Neuronal stem cell (in vitro differentiated cells): Measurements from ENCODE around the gene ERCC6L2.

Experiments
- DNase-seq: peaks from one replicate; pipeline ENCODE4 v3.0.0-alpha.2; 2013; ENCODE audit warnings: low spot score
- H2AFZ ChIP-seq: one replicate; pipeline ENCODE4 v1.6.1; 2013; ENCODE audit warnings: mild to moderate bottlenecking, low read length, inconsistent platforms
- H2AK5ac ChIP-seq: 2 replicates; pipeline ENCODE4 v1.6.1; 2013; ENCODE audit warnings: low read depth, mild to moderate bottlenecking, inconsistent platforms, low read length, moderate library complexity, mixed read lengths
- H2BK120ac ChIP-seq: 2 replicates; pipeline ENCODE4 v1.6.1; 2013; ENCODE audit warnings: low read depth, mild to moderate bottlenecking, inconsistent platforms, low read length, moderate library complexity, mixed read lengths
- H2BK12ac ChIP-seq: one replicate; pipeline ENCODE4 v1.6.1; 2013; ENCODE audit warnings: low read length, inconsistent platforms
- H2BK15ac ChIP-seq: 2 replicates; pipeline ENCODE4 v1.6.1; 2013; ENCODE audit warnings: mild to moderate bottlenecking, low read length, inconsistent platforms, mixed read lengths
- H2BK5ac ChIP-seq: one replicate; pipeline ENCODE4 v1.6.1; 2013; ENCODE audit warnings: inconsistent platforms, mild to moderate bottlenecking, low read length, moderate library complexity
- H3K14ac ChIP-seq: one replicate; pipeline ENCODE4 v1.6.1; 2013; ENCODE audit warnings: low read length, inconsistent platforms
- H3K18ac ChIP-seq: 2 replicates; pipeline ENCODE4 v1.6.1; 2013; ENCODE audit warnings: low read length, inconsistent platforms
- H3K23ac ChIP-seq: 2 replicates; pipeline ENCODE4 v1.6.1; 2013; ENCODE audit warnings: low read depth, mild to moderate bottlenecking, mixed read lengths, low read length, inconsistent platforms; ENCODE audit not compliant: poor library complexity
- H3K27ac ChIP-seq: replicated peaks from 3 replicates; pipeline ENCODE4 v1.5.1; 2013; ENCODE audit warnings: low read length, inconsistent platforms
- H3K27me3 ChIP-seq, 3 experiments: 2 replicates each; pipeline ENCODE4 v1.6.1; 2013; ENCODE audit warnings: low read length in 3 of 3, mild to moderate bottlenecking in 2 of 3, inconsistent platforms in 1 of 3, low read depth in 1 of 3, mixed read lengths in 1 of 3, moderate library complexity in 1 of 3; ENCODE audit not compliant: control insufficient read depth in 3 of 3, insufficient read depth in 3 of 3
- H3K36me3 ChIP-seq, 2 donors: replicated peaks in 1 of 2; 2 replicates each; pipeline ENCODE4 v1.6.1; 2013; ENCODE audit warnings: low read length in 2 of 2; ENCODE audit not compliant: control insufficient read depth in 2 of 2, insufficient read depth in 2 of 2
- H3K4ac ChIP-seq: 2 replicates; pipeline ENCODE4 v1.6.1; 2013; ENCODE audit warnings: inconsistent platforms, mild to moderate bottlenecking, low read length, moderate library complexity
- H3K4me1 ChIP-seq, 2 donors: 1 replicate in 1 of 2; 2 replicates in 1 of 2; pipeline ENCODE4 v1.6.1; 2013; ENCODE audit warnings: low read length in 2 of 2, low read depth in 1 of 2; ENCODE audit not compliant: control insufficient read depth in 2 of 2, insufficient read depth in 1 of 2
- H3K4me2 ChIP-seq: one replicate; pipeline ENCODE4 v1.6.1; 2013; ENCODE audit warnings: mild to moderate bottlenecking, low read length, inconsistent platforms; ENCODE audit not compliant: insufficient read depth, poor library complexity, severe bottlenecking
- H3K4me3 ChIP-seq, 2 donors: 2 replicates each; pipeline ENCODE4 v1.5.1; 2013; ENCODE audit warnings: low read length in 2 of 2, mild to moderate bottlenecking in 2 of 2, inconsistent platforms in 1 of 2, moderate library complexity in 1 of 2
- H3K79me1 ChIP-seq: one replicate; pipeline ENCODE4 v1.6.1; 2013; ENCODE audit warnings: low read depth, mild to moderate bottlenecking, inconsistent platforms, low read length, moderate library complexity
- H3K9ac ChIP-seq: one replicate; pipeline ENCODE4 v1.6.1; 2013; ENCODE audit warnings: mild to moderate bottlenecking, low read depth, low read length, inconsistent platforms; ENCODE audit not compliant: poor library complexity
- H3K9me3 ChIP-seq, 2 donors: replicated peaks in 1 of 2; 2 replicates each; pipeline versions ENCODE3 to v1.6.1; 2013; ENCODE audit warnings: low read length in 2 of 2, mild to moderate bottlenecking in 2 of 2, inconsistent platforms in 1 of 2, low read depth in 1 of 2, mixed read lengths in 1 of 2, moderate library complexity in 1 of 2; ENCODE audit not compliant: control insufficient read depth in 2 of 2, insufficient read depth in 1 of 2
- H4K8ac ChIP-seq: one replicate; pipeline ENCODE4 v1.6.1; 2013; ENCODE audit warnings: low read depth, mild to moderate bottlenecking, inconsistent platforms, low read length, moderate library complexity
- H4K91ac ChIP-seq: one replicate; pipeline ENCODE4 v1.6.1; 2013; ENCODE audit warnings: low read length, low read depth, mild to moderate bottlenecking, inconsistent platforms; ENCODE audit not compliant: poor library complexity
- WGBS, 2 donors: extraction: QIAGEN DNeasy Blood & Tissue Kit; methylation state at CpG; one replicate each; pipeline ENCODE4 v1.1.7; 2013; ENCODE audit warnings: missing lambda C conversion rate in 2 of 2, mixed read lengths in 1 of 2; ENCODE audit not compliant: insufficient read length in 2 of 2, insufficient replicate concordance in 1 of 2; ENCODE audit errors: extremely low coverage in 2 of 2; 5-methylcytosine and 5-hydroxymethylcytosine counted together

ERCC6L2 gene

GRCh38 chr9:95870352-95870751, 5.1 kb upstream of the ERCC6L2 start:
- no peak overlapping the region for H3K18ac ChIP-seq
- no CpG with 5 or more reads among the region's 1 CpG for WGBS, 2 donors
- H3K23ac ChIP-seq: no peak overlapping the region
- no peak overlapping the region for H2BK120ac ChIP-seq
- H4K8ac ChIP-seq: no peak overlapping the region
- no peak overlapping the region for H2BK5ac ChIP-seq
- H3K4me2 ChIP-seq: no peak overlapping the region
- H3K4ac ChIP-seq: no peak overlapping the region
- no peak overlapping the region for H2AFZ ChIP-seq
- H3K14ac ChIP-seq: no peak overlapping the region
- no peak overlapping the region for H2AK5ac ChIP-seq
- H3K79me1 ChIP-seq: no peaks in the 10 kb centered on the region
- no peak overlapping the region for H3K27ac ChIP-seq
- no peak overlapping the region for H3K9ac ChIP-seq
- H2BK12ac ChIP-seq: no peak overlapping the region
- no peak overlapping the region for H3K4me3 ChIP-seq
- H3K4me1 ChIP-seq: peaks cover 2 to 4% of the 10 kb centered on the region in 2 donors
- no peak overlapping the region for H4K91ac ChIP-seq
- DNase-seq: no peak
- no peaks in the 10 kb centered on the region for H3K9me3 ChIP-seq
- no peak overlapping the region for H2BK15ac ChIP-seq
- H3K36me3 ChIP-seq: peaks cover 0 to 15% of the 10 kb centered on the region in 2 donors
- no peaks in the 10 kb centered on the region for H3K27me3 ChIP-seq

GRCh38 chr9:95870906-95871305, 4.6 kb upstream of the ERCC6L2 start:
- H3K9ac ChIP-seq: no peak overlapping the region
- H3K14ac ChIP-seq: no peak overlapping the region
- no peaks in the 10 kb centered on the region for H3K27me3 ChIP-seq
- H3K9me3 ChIP-seq: no peaks in the 10 kb centered on the region
- H2BK5ac ChIP-seq: no peak overlapping the region
- no peak overlapping the region for H4K8ac ChIP-seq
- no peak overlapping the region for H2BK15ac ChIP-seq
- H4K91ac ChIP-seq: no peak overlapping the region
- no peak overlapping the region for H2AFZ ChIP-seq
- no peak overlapping the region for H3K4me3 ChIP-seq
- no peak overlapping the region for H3K4ac ChIP-seq
- no peak overlapping the region for H3K27ac ChIP-seq
- no peak overlapping the region for H2BK12ac ChIP-seq
- no peak overlapping the region for H2BK120ac ChIP-seq
- no peaks in the 10 kb centered on the region for H3K79me1 ChIP-seq
- peaks cover 0 to 15% of the 10 kb centered on the region in 2 donors for H3K36me3 ChIP-seq
- H3K18ac ChIP-seq: no peak overlapping the region
- no peak overlapping the region for H2AK5ac ChIP-seq
- WGBS, 2 donors: no CpG with 5 or more reads among the region's 1 CpG
- no peak for DNase-seq
- no peak overlapping the region for H3K23ac ChIP-seq
- no peak overlapping the region for H3K4me2 ChIP-seq
- peaks cover 2 to 4% of the 10 kb centered on the region in 2 donors for H3K4me1 ChIP-seq

GRCh38 chr9:95874303-95874988, 1.0 kb upstream of the ERCC6L2 start:
- H3K9me3 ChIP-seq: no peaks in the 10 kb centered on the region
- peak overlapping the region; percentile 64 for H3K4me2 ChIP-seq
- H3K4me1 ChIP-seq: peaks cover 2 to 4% of the 10 kb centered on the region in 2 donors
- peak overlapping the region; percentile 71 for H3K9ac ChIP-seq
- no peak overlapping the region for H3K4ac ChIP-seq
- peak overlapping the region; percentile 96 for H2AFZ ChIP-seq
- no peak overlapping the region for H4K8ac ChIP-seq
- H2BK5ac ChIP-seq: no peak overlapping the region
- peak; percentile 1 for DNase-seq
- H3K4me3 ChIP-seq: peak overlapping the region in 1 of 2 donors; percentile 91
- H3K14ac ChIP-seq: no peak overlapping the region
- H3K23ac ChIP-seq: no peak overlapping the region
- no CpG with 5 or more reads among the region's 10 CpGs for WGBS, 2 donors
- H3K27ac ChIP-seq: no peak overlapping the region
- H3K18ac ChIP-seq: peak overlapping the region; percentile 82
- H4K91ac ChIP-seq: no peak overlapping the region
- H2AK5ac ChIP-seq: no peak overlapping the region
- H3K36me3 ChIP-seq: peaks cover 0 to 15% of the 10 kb centered on the region in 2 donors
- no peaks in the 10 kb centered on the region for H3K79me1 ChIP-seq
- H2BK15ac ChIP-seq: no peak overlapping the region
- no peaks in the 10 kb centered on the region for H3K27me3 ChIP-seq
- no peak overlapping the region for H2BK12ac ChIP-seq
- no peak overlapping the region for H2BK120ac ChIP-seq

GRCh38 chr9:95874989-95875304, 544 bp upstream of the ERCC6L2 start:
- H3K27me3 ChIP-seq: no peaks in the 10 kb centered on the region
- WGBS, 2 donors: no CpG with 5 or more reads among the region's 20 CpGs
- H2BK15ac ChIP-seq: peak overlapping the region; percentile 96
- H3K14ac ChIP-seq: peak overlapping the region; percentile 89
- H2BK120ac ChIP-seq: no peak overlapping the region
- DNase-seq: peak; percentile 26
- H4K8ac ChIP-seq: no peak overlapping the region
- no peaks in the 10 kb centered on the region for H3K9me3 ChIP-seq
- no peak overlapping the region for H3K4ac ChIP-seq
- no peak overlapping the region for H2AK5ac ChIP-seq
- H3K18ac ChIP-seq: peak overlapping the region; percentile 98
- H3K23ac ChIP-seq: peak overlapping the region; percentile 91
- H2BK5ac ChIP-seq: peak overlapping the region; percentile 97
- H3K9ac ChIP-seq: peak overlapping the region; percentile 91
- H3K79me1 ChIP-seq: no peaks in the 10 kb centered on the region
- no peak overlapping the region for H2BK12ac ChIP-seq
- H2AFZ ChIP-seq: peak overlapping the region; percentile 96
- peaks cover 0 to 15% of the 10 kb centered on the region in 2 donors for H3K36me3 ChIP-seq
- peak overlapping the region; percentile 89 for H3K27ac ChIP-seq
- H3K4me2 ChIP-seq: peak overlapping the region; percentile 64
- peaks cover 2 to 4% of the 10 kb centered on the region in 2 donors for H3K4me1 ChIP-seq
- peak overlapping the region in 1 of 2 donors; percentile 91 for H3K4me3 ChIP-seq
- no peak overlapping the region for H4K91ac ChIP-seq
